Tracheal epithelial cell (primary cell): Measurements from ENCODE around the gene KCNJ14. TPM values are rescaled to one million over a fixed set of nuclear protein-coding genes. Genes with fewer than 3 reads are reported as not detected.

ENCODE experiments used
- total RNA-seq: library from RNA; depleted of rRNA; stranded (reverse); fragments of >200 nt; gene quantifications from 2 replicates; pipeline ENCODE4 v1.2.1, GENCODE V29; 2014

KCNJ14 gene
- 0.48 and 1.3 TPM in 2 replicates for total RNA-seq

GRCh38 chr19:48455171-48455907 is at the start of gene KCNJ14:
TSS of gene KCNJ14 (plus strand) at chr19:48455574. CDS start at chr19:48461725, 6,151 bp downstream.

DNA sequence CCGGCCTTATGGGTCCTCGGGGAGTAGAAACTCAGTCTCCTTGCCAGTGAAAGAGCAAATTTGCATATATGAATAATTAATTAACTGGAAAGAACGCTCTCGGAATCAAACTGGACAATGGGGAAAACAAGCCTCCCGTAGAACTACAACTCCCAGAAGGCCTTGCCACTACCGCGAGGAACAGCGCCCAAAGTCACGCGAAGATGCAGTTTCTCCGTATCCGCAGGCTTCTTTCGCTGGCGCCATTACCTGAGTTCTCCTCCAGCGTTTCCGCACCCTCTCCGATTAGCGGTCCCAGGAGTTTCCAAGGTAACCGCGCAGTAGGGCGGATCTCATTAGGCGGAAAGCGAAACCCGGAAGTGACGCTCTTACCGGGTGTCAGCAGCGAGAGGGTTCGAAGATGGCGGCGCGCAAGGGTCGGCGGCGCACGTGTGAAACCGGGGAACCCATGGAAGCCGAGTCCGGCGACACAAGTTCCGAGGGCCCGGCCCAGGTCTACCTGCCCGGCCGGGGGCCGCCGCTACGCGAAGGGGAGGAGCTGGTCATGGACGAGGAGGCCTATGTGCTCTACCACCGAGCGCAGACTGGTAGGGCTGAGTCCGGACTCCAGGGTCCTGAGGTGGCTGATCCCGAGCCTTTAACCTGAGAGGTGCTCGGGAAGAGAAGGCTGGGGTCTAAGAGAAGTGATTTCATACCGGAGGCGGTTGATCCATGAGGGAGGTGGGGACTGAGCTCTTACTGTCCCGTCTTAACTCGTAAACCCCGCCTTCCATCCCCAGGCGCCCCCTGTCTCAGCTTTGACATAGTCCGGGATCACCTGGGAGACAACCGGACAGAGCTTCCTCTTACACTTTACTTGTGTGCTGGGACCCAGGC is 9.5 kb upstream of the KCNJ14 start, which contains the start of gene GRWD1:
TSS of gene GRWD1 (plus strand) at position 378 of the 876 bp plus-strand sequence. CDS start at position 401, 23 bp downstream.

DNA sequence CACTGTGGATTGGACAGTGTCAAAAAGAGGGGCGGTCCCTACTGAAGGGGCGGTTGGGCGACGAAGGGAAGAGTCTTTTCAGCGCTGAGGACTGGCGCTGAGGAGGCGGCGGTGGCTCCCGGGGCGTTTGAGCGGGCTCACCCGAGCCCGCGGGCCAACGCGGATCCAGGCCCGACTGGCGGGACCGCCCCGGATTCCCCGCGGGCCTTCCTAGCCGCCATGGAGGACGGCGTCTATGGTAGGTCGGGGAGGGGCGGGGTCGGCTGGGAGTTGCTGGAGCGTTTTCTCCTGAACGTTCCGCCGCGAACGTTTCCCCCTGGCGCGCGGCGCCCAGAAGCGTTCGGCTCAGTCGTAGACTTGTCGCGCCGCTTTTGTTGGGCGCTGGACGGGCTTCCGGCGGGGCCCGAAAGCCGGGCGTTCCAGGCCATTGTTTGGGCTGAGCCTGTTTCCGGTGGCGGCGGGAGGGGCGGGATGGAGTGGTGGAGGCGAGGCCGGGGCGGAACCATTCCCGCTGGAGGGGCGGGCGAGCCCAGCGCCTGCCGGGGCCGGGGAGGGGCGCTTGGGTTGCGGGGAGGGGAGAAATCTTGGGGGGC is 14.0 kb downstream of the KCNJ14 start, which contains the start of gene CYTH2:
TSS of gene CYTH2 (plus strand) at position 81 of the 593 bp plus-strand sequence. CDS start at position 220, 139 bp downstream.

DNA sequence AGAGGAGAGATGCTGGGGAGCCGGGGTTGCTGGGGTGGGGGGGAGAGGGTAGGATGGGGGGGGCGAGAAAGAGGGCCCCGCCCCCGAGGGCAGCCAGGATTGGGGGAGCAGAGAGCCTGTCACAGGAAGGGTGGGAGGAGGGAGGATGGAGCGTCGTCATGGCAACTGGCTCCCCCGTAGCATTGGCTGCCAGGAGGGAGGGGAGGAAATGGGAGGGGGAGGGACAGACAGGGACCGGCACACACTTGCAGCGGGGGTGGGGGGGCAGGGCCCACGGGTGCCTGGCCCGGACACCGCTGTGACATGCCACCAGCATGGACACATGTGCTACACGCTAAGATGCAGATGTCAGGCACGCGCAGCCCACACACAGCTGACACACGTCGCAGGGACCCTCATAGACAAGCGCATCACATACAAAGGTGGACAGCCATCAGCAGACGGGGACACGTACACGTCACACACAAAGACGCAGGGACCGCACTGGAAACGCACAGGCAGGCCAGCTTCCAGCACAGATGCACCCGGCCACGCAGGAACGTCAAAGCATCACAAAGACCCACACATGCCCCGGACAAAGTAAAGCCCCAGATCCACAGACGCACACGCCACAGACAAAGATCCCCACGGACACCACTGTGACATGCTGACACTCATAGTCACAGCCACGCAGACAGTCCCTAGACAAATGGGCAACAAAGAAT is 56.6 kb downstream of the KCNJ14 start, which contains the start of gene LMTK3:
TSS of gene LMTK3 (minus strand) at position 36 of the 704 bp plus-strand sequence. CDS start 259 bp downstream, outside the sequence.

Other genes with a start within 250 kb of the KCNJ14 start
- gene CARD8, start 199.7 kb upstream of the KCNJ14 start, total RNA-seq = 5.1 and 6.2 TPM in 2 replicates
- gene ZNF114, start 185.5 kb upstream of the KCNJ14 start, total RNA-seq = 0.21 and 1.2 TPM in 2 replicates
- 2.8 and 30.6 TPM in 2 replicates for gene EMP3, start 130.0 kb upstream of the KCNJ14 start, total RNA-seq
- gene TMEM143, start 91.6 kb upstream of the KCNJ14 start, total RNA-seq = 2.2 and 2.6 TPM in 2 replicates
- gene SYNGR4, start 91.2 kb upstream of the KCNJ14 start, total RNA-seq = not detected in 2 replicates
- gene KDELR1, start 64.0 kb upstream of the KCNJ14 start, total RNA-seq = 46.5 and 49.0 TPM in 2 replicates
- under 0.01 and 0.24 TPM in 2 replicates for gene GRIN2D, start 61.9 kb upstream of the KCNJ14 start, total RNA-seq
- 32.4 and 48.0 TPM in 2 replicates for gene GRWD1, start 9.6 kb upstream of the KCNJ14 start, total RNA-seq
- gene CYTH2, start 13.8 kb downstream of the KCNJ14 start, total RNA-seq = 11.3 and 35.7 TPM in 2 replicates
- gene LMTK3, start 56.3 kb downstream of the KCNJ14 start, total RNA-seq = 1.7 and 3.1 TPM in 2 replicates
- gene SULT2B1, start 96.6 kb downstream of the KCNJ14 start, total RNA-seq = 4.3 and 8.7 TPM in 2 replicates
- gene SPACA4, start 151.2 kb downstream of the KCNJ14 start, total RNA-seq = 0.21 TPM in 1 of 2 replicates, not detected in the other
- gene FAM83E, start 159.5 kb downstream of the KCNJ14 start, total RNA-seq = 17.3 and 23.9 TPM in 2 replicates
- 2,579 and 4,716 TPM in 2 replicates for gene RPL18, start 163.6 kb downstream of the KCNJ14 start, total RNA-seq
- 6.0 and 6.3 TPM in 2 replicates for gene SPHK2, start 163.9 kb downstream of the KCNJ14 start, total RNA-seq
- 2.6 and 4.6 TPM in 2 replicates for gene DBP, start 181.8 kb downstream of the KCNJ14 start, total RNA-seq
- gene CA11, start 190.6 kb downstream of the KCNJ14 start, total RNA-seq = 1.5 and 3.1 TPM in 2 replicates
- gene NTN5, start 217.4 kb downstream of the KCNJ14 start, total RNA-seq = 0.24 and 0.43 TPM in 2 replicates
- 6.0 and 7.7 TPM in 2 replicates for gene FUT2, start 240.4 kb downstream of the KCNJ14 start, total RNA-seq